ENCODE data around the gene HDDC3.
A peak's percentile ranks its signal among the peaks of the same experiment; 100 is the strongest.

The HDDC3 gene

GRCh38 chr15:90931828-90932659, at the start of gene HDDC3:
Gene HDDC3 (minus strand): TSS chr15:90932549. CDS start chr15:90932540, 9 bp downstream.
- peak; percentile 76 for DNase-seq

DNA sequence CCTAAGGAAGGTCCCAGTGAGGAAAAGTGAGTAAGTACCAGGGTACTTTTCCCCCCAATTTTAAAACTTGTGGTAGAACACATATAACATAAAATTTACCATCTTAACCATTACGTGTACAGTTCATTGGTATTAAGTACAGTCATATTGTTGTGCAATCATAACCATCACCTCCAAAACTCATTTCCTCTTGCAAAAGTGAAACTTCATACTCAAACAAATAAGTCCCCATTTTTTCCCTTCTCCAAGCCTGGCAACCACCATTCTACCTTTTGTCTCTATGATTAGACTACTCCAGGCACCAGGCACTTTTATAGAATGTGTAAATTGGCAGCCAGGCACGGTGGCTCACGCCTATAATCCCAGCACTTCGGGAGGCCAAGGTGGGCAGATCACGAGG, 49.8 kb upstream of the HDDC3 start:
- DNase-seq, result peak; percentile 73

DNA sequence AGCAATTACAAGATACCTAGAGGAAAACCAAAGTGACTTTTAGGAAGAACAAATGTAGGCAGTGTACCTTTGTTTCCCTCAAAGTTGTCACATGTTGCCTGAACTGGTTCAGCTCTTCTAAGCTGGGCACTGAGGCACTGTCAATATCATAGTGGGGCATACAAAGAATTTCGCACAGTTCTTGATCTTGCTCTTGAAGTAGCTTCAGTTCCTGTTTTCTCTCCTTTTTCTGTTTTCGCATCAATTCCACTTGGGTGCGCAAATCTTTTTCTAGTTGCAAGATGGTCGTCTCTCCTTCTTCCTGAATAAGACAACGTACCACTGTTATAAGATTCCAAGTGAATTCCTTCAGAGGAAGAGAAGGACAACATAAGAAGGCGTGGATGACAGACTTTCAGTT, 49.3 kb upstream of the HDDC3 start:
- DNase-seq, result no peak

DNA sequence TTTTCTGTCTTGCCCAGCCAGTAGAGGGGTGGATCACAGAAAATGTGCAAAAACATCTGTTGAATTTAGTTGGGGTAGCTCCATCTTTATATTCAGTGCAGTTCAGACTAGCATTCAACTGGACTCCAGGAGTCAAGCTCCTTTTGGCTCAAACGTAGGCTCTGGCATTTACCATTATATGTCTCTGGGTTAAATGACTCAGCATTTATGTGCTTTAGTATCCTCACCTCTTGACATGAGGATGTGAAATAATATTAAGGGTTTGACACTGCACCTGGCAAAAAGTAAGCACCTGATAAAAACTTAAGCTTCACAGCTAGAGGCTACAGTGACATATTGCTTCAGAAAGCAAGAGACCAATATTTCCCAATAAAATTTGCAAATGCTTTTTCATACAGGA, 47.2 kb upstream of the HDDC3 start:
- no peak for DNase-seq

DNA sequence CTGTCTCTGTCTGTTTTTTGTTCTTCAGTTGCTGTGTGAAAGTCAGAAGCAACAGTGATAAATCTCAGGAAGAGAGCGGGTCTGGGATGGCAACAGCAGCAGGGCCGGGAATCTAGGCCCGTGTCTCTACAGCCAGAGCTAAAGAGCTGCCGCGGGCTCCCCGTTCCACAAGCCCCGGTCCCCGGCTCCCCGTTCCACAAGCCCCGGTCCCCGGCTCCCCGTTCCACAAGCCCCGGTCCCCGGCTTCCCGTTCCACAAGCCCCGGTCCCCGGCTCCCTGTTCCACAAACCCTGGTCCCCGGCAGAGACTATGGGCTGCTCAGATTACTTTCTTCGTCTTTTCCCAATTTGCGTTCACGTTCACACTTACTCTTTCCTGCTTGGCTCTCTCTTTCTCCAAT, 41.9 kb upstream of the HDDC3 start:
- no peak for DNase-seq

DNA sequence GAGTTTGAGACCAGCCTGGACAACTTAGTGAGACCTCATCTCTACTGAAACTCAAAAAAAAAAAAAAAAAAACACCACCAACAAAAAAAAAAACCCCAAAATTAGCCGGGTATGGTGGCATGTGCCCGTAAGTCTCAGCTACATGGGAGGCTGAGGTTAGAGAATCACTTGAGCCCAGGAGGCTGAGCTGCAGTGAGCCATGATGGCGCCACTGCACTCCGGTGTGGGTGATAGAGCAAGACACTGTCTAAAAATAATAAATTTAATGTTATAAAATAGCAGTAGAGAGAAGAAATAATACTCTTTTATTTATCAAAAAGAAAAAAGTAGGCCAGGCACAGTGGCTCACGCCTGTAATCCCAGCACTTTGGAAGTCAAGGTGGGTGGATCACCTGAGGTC, 39.8 kb upstream of the HDDC3 start:
- DNase-seq, result no peak

DNA sequence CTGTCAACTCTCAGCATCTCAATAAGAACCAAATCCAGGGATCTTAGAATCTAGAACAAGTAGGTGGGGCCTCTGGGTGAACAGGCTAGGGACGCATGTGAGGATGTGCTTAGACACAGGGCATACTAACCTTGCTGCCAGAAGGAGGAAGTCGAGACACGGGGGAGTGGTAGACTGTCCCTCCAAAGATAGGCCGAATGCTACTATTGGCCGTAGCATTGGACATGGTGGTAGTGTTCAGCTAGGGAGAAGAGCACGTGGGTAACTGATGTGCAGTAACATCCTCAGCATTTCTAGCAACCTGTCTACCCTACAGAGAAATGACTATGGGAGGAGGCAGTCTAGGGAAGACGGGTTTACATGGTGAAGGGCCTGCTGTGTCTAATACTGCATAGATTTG, 37.9 kb upstream of the HDDC3 start:
- no peak for DNase-seq

DNA sequence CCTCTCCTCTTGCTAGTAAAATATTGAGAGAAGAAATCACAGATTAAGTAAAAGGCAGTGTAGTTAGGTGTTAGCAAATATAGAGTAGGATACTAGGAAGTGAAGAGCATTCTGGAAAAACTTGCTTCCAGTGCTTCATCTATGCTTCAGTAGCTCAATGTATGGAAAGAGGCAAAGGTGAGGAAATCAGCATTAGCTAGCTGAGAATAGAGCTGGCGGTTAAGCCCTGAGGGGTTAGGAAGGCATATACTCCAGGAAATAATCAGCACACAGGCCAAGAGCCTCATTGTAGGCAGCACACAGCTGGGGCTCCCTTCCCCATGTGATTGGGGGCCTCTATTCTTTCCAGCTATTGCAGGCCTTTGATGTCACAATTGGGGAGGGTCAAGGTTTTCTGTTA, 36.1 kb upstream of the HDDC3 start:
- no peak for DNase-seq

GRCh38 chr15:90967206-90967605, 34.9 kb upstream of the HDDC3 start:
- no peak for DNase-seq

GRCh38 chr15:90966262-90966661, 33.9 kb upstream of the HDDC3 start:
- DNase-seq, result no peak

DNA sequence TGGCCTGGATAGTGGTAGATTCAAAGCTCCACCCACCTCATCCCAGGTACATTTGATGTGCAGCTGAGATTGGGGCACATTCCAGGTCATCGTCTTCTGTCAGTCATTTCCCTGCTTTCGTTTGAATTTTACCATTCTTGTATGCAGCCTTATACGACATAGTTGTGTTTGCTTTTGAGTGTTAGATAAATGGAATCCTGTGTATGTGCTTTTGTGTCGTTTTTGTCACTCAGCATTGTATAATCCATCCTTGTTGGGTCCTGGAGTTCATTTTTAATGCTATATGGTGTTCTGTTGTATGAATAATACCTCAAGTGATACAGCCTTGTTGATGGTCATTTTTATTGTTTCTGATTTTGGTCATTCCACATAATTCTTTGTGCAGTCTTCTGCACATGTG, 29.7 kb upstream of the HDDC3 start:
- DNase-seq, result no peak

DNA sequence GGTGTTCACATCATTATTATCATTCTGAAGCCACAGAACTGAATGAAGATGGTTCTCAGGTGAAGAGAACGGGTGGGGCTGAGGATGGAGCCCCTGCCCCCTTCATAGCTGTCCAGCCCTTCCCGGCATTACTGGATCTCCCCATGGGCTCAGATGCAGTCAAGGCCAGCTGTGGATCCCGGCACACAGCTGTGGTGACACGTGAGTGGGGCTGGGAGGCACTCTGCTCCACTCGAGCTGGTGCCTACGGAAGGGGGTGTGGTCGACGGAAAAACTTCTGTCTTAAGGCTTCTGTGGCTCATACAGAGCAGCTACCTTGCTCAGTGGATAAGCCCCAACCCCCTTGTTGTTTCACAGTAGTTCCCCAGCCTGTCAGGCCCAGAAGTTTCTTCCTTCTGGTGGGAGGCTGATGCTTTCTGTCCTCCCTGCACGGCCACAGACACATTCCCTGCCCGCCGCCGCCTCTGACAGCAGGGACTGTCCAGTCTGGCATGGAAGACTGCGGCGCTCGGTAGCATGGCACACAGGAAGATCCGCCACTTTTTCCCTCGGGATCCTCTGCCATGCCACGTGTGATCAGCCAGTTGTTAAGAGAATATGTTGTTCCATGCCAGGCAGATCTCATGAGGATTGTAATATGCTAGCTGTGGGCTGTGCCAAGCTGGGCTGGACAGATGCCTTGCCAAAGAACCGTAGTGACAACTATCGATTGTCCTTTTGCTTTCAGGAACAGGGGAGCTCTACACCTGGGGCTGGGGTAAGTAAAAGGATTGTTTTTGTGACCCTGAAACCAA, 28.1 kb upstream of the HDDC3 start:
- DNase-seq, result no peak

- DNase-seq, result no peak
Measured at GRCh38 chr15:90959894-90960293, 27.5 kb upstream of the HDDC3 start.

DNA sequence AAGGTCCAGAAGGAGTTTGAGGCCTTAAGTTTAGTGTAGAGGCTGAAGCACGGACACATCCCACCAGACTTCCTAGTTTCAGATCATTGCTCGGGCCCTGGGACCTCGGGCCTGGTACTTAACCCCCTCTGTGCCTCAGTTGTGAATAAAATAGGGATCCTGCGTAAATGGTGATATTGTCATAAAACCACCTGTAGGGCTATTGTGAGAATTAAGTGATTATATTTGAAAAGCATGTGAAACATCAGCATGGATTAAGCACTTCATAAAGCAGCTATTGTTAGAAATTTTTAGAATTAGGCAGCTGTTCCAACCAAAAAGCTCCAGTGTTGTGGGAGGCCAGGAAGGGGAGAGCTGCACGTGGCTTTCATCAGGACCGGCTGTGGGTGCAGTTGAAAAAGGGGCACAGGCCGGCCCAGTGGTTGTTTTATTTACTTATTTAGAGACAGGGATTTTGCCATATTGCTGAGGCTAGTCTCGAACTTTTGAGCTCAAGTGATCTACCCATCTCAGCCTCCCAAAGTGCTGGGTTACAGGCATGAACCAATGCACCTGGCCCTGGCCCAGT, 26.8 kb upstream of the HDDC3 start:
- DNase-seq, result no peak

- DNase-seq, result no peak
Measured at GRCh38 chr15:90957791-90958190, 25.4 kb upstream of the HDDC3 start.

- no peak for DNase-seq
Measured at GRCh38 chr15:90957031-90957790, 24.9 kb upstream of the HDDC3 start.

DNA sequence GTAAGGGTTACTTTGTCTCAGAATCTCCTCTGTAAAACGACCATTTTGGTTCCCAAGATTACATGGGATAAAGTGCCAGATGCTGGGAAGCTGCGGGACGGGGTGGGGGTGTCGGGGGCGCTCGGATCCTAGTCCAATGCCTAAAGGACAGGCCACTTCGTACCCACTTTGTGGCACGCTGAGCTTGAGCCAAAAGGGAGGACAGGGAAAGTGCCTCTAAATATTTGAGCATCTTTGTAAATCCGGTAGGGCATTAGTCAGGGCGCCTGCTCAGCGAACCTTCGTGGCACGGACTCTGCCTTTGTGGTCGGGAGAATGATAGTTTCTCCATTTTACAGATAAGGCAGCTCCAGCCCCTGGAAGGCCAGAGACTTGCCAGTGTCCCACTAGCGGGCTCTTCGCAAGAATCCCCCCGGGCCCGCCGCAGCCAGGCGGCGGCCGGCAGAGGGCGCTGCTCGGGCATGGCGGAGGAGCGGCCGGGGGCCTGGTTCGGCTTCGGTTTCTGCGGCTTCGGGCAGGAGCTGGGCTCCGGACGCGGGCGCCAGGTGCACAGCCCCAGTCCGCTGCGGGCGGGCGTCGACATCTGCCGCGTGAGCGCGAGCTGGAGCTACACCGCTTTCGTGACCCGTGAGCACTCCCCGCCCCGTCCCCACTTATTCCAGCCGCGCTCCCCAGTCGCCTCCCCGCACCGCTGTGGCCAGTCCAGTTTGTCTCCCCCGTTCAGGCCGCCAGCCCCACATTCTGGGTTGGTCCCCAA, 24.1 kb upstream of the HDDC3 start:
- peak; percentile 46 for DNase-seq

DNA sequence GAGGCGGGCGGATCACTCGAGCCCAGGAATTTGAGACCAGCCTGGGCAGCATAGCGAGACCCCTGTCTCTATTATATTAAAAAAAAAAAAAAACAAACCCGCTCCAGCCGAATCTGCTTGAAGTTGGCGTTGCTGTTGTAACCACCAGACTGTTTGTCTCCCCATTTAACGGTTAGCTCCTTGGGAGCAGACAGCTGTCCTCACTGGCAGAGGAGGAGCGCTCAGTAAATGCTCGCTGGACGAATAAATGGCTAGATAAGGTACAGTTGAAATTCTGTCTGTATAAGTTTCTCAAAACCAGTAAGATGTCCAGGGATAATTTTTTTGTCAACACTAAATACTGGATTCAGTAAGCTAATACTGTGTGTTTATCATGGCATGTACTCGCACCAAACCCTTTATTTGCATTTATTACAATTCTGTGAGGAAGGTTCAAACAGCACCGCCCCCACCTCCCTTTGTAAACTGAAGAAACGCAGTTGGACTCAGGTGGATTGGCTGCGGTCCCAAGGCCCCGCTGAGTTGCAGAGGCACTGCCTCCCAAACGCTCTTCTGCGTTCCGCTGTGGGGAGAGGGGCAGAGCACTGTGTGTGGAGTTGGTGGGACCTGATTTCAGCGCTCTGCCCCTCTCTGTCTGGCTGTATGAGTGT, 23.4 kb upstream of the HDDC3 start:
- no peak for DNase-seq

GRCh38 chr15:90954712-90955623, 22.6 kb upstream of the HDDC3 start, which contains the start of gene RCCD1:
Gene RCCD1 (plus strand): TSS chr15:90954884. CDS start chr15:90956735, 1,851 bp downstream.
- peak; percentile 76 for DNase-seq

DNA sequence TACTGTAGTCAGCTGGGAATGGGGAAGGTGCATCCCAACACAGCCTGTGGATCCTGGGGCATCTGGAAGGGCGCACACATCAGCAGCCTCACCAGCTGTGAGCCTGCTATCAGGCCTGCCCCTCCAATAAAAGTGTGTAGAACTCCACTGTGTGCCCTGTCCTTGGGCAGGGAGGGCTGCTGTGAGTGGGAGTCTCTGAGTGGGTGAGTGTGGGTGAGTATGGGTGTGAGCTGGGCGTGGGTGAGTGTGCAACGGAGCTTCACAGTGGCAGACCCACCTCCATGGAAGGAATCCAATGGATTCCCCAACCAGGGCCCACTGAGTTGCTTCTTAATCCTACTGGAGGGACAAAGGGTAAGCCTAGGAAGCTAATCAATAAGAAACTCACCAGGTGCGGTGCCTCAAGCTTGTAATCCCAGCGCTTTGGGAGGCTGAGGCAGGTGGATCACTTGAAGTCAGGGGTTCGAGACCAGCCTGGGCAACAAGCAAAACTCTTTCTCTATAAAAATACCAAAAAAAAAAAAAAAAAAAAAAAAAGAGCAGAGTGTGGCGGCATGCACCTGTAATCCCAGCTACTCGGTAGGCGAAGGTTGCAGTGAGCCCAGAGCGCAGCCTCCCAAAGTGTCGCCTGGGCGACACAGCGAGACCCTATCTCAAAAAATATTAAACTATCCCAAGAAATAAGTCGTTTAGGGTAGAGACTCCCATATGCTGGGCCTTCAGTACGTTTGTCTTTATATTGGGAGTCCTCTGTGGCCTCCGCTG, 21.8 kb upstream of the HDDC3 start:
- no peak for DNase-seq
